Mucosa of gallbladder (tissue), 1 donor: ENCODE data around the gene UQCC2. TPM values are rescaled to one million over a fixed set of nuclear protein-coding genes. Genes with fewer than 3 reads are reported as not detected.

Experiments used
- DNase-seq: peaks from one replicate; pipeline ENCODE4 v3.0.0-alpha.2; 2020; ENCODE audit warnings: low spot score
- total RNA-seq: library from RNA; stranded (reverse); gene quantifications from one replicate; pipeline ENCODE4 v1.2.1, GENCODE V29; 2021
- donor health status: DM: no; HTN: no; CAD: no.

The UQCC2 gene
- total RNA-seq, 1 donor from 2014 or later = 44.3 TPM

- DNase-seq = no peak
Observed at GRCh38 chr6:33676416-33677142, 34.9 kb downstream of the UQCC2 start.

- DNase-seq = no peak
Observed at GRCh38 chr6:33675968-33676367, 35.5 kb downstream of the UQCC2 start.

- no peak for DNase-seq
Observed at GRCh38 chr6:33673851-33674250, 37.6 kb downstream of the UQCC2 start.

- peak; percentile 65 for DNase-seq
Observed at GRCh38 chr6:33672808-33673207, 38.7 kb downstream of the UQCC2 start.

DNA sequence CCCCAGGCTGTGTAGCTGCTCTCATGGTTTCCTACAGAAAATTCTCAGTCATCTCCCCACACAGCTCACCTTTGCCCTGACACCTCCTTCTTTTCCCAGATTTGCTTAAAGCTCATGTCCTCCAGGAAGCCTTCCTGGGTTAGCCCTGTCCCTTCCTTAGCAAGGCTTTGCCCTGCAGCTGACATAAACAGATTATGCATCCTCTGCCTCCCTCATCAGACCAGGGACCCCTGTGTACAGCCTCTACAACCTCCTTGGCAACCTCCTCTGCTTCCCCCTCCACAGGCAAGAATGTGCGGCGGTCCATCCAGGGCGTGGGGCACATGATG is 39.8 kb downstream of the UQCC2 start:
- DNase-seq = no peak

DNA sequence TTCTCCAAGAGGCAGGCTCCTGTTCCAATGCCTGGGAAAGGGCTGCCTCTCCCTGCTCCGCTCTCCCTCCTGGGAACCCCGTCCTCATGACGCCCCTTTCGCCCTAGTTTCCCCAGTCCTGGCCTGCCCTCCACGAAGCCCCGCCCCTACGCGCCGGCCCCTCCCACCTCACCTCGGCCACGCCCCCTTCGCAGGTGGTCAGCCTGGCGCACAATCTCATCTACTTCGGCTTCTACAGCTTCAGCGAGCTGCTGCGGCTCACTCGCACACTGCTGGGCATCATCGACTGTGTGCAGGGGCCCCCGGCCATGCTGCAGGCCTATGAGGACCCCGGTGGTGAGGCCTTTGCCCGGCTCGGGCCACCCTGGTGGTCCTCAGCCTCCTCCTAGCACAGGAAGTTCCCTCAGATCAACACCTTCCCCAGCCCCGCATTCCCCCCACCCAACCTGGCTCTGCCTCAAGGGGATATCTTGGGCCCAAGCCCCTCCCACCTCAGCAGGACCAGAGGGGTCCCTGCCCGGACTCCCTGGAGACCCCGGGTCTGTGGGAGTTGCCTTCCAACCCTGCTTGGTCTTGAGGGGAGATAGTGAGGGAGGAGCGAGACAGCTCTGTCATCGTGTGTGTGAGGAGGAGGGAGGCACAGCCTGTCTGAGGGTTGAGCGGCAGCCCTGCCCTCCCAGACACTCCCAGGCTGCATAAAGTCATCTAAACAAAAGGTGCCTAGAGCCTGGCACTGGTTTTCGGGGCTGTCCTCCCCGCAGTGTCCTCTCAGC is 40.3 kb downstream of the UQCC2 start:
- no peak for DNase-seq

DNA sequence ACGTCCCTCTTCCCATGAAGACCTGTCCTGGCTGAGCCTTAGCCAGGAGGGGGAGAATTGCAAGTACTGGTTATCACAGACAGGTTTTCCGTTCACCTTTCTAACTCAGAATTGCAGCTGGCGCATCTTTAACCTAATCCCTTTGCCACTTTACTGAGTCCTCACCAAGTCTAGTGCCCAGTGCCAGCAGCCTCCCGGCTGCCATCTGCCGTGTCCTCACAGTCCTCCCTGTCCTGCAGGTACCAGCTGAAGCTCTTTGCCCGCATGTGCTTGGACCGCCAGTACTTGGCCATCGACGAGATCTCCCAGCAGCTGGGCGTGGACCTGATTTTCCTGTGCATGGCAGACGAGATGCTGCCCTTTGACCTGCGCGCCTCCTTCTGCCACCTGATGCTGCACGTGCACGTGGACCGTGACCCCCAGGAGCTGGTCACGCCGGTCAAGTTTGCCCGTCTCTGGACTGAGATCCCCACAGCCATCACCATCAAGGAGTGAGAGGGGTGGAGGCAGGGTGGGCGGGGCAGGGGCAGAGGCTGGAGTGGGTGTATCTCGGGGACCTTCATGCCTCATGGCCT is 41.3 kb downstream of the UQCC2 start:
- DNase-seq = no peak

- DNase-seq = peak; percentile 50
Observed at GRCh38 chr6:33668914-33669313, 42.6 kb downstream of the UQCC2 start.

DNA sequence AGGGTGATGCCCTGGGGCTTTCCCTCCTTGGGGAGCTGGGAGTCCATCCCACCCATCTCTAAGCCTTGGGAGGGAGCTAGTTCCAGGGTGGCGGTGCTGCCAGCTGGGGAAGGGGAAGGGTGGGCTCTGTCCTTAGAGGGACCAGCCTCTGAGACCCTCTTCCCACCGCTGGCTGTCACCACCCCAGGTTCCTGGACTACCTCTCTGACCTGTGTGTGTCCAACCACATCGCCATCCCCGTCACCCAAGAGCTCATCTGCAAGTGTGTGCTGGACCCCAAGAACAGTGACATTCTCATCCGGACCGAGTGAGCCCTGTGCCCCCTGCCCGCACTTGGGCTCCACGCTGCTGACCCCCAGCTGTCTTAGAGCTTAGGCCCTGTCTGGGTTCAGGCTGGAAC is 43.2 kb downstream of the UQCC2 start:
- no peak for DNase-seq

DNA sequence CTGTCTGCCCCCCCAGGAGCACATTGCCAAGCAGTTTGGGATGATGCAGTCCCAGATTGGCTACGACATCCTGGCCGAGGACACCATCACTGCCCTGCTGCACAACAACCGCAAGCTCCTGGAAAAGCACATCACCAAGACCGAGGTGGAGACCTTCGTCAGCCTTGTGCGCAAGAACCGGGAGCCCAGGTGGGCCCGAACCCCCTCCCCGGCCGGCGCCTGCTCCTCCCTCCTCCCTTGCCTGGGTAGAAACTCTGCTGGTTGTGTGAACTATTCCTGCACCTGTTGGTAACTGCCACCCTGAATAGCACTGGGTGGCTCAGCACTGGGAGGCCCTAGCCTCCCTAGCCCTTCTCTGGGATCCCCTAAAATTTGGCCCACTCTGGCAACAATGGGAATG is 43.7 kb downstream of the UQCC2 start:
- no peak for DNase-seq

DNA sequence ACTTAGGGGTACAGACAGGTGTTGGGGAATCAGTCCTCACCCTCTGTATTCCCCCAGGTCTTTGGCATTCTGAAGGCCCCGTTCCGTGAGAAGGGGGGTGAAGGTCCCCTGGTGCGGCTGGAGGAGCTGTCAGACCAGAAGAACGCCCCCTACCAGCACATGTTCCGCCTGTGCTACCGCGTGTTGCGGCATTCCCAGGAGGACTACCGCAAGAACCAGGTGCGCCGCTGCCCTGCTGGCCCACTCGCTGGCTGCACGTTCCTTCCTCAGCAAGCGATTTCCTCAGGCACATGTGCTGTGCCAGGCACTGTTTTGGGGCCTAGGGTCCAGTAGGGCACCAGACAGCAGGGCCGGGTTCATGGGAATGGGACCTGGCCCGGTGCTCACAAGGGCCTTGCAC is 44.4 kb downstream of the UQCC2 start:
- no peak for DNase-seq

DNA sequence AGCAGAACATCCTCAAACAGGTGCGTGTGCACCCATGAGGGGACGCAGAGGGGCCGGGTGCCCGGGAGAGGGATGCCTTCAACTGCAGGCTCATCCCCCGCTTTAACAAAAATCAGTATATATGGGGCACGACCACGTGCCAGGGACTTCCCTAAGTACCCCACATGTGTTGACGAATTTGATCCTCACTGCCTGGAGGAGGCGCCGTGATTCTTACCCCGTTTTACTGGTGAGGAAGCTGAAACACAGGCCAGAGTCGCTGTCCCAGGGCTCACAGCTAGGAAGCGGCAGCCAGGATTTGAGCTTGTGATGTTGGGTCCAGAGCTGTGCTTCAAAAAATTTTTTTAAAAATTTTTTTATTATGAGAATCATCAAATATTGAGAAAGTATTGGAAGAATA is 45.5 kb downstream of the UQCC2 start:
- no peak for DNase-seq

DNA sequence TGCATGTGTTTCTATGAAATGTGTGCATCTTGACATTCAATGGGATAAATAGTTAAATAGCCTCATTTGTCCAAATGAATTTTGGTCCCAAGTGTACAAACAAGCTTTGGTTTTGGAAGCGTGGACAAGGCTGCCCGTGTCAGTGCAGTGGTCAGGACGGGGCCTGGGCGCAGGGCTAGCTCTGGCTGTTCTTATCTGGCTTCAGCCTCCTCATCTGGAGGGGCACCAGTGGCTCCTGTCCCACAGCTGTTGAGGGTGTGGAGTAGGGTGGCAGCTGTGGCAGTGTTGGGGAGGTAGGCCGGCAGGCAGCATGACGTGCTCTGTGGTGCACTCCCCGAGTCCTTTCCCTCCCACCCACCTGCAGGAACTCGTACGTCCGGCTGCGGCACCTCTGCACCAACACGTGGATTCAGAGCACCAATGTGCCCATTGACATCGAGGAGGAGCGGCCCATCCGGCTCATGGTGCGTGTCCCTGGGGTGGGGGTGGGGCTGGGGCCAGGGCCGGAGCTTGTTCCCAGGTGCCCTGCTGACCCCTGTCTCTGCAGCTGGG is 46.9 kb downstream of the UQCC2 start:
- no peak for DNase-seq

DNA sequence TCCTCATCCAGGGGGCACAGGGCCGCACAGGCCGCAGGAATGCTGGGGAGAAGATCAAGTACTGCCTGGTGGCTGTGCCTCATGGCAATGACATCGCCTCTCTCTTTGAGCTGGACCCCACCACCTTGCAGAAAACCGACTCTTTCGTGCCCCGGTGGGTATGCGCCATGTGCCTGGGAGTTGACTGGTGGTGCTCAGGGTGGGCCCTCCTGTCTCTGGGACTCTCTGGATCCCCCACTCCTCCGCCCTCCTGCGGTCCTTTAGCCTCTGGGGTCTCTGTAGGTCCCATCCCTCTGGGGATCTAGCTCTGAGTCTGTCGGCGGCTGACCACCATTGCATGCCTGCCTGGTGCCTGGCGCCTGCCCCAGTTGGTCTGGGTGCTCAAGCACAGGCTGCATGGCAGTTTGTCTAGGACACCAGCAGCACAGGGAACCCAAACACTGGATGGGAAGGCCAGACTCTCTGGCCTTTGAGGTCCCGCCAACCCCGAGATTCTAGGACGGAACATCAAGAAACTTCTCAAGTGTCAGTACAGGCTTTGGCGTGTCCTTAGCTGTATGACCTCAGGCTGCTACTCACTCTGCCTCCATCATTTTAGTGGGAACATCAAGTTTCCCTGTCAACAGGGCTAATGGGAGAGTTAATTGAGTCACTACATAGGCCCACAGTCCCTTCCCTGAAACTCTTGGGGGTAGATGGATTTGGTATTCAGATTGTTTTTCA is 47.6 kb downstream of the UQCC2 start:
- DNase-seq = no peak

- no peak for DNase-seq
Observed at GRCh38 chr6:33663028-33663427, 48.5 kb downstream of the UQCC2 start.

DNA sequence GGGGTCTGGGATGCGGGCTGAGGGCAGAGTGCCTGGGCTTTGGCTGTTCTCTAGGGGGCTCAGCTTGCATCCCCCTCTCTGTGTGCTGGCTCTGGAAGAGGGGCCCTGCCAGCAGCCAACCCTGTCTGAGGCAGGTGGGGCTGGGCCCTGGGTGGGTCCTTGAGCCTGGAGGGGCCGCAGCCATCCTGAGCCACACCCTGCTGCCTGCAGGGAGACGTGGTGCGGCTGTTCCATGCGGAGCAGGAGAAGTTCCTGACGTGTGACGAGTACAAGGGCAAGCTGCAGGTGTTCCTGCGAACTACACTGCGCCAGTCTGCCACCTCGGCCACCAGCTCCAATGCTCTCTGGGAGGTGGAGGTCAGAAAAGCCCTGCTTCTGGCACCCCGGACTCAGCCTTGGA is 49.2 kb downstream of the UQCC2 start:
- no peak for DNase-seq

DNA sequence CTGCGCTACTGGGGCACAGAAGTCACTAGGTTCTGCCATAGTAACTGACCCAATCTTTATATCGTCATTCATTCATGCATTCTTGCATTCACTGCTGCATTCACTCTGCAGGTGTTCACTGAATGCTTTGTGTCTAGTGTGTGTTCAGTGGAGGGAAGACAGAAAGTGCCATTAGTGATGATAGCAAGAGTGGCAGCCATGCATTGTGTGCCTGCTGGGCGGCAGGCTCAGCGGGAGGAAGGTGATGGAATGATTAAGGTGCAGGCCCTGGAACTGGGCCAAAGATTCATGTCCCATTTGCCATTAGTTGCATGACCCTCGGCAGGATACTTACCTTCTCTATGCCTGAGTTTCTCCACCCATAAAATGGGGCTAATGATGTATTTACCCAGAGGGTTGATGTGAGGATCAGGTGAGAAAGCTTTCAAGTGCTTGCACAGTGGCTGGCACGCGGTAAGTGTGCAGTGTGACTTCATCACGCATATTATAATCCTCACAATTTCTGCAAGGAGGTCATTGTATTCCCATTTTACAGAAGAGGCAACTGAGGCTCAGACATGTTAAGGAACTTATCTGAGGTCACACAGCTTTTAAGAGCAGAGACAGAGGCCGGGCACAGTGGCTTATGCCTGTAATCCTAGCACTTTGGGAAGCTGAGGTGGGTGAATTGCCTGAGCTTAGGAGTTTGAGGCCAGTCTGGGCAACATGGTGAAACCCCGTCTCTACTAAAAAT is 50.2 kb downstream of the UQCC2 start:
- DNase-seq = no peak

DNA sequence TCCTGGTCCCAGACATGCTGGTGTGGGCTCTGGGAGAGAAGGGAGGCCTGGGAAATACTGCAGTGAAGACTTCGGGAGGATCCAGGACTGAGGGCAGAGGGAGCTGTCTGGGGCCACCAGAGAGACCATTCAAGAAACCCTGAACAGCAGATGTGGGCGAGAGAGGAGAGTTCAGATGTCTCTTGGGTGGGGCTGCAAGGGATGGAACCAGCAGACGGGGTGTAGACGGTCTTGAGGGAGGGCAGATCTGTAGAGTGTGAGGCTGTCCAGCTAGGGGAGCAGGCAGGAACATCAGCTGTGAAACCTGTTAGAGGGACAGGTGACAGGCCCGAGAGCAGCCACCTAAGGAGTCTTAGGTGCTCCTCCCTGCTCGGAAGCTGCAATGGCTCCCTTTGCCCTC is 51.5 kb downstream of the UQCC2 start:
- no peak for DNase-seq

GRCh38 chr6:33658982-33659689 is 52.4 kb downstream of the UQCC2 start:
- DNase-seq = no peak

GRCh38 chr6:33656844-33657243 is 54.7 kb downstream of the UQCC2 start:
- no peak for DNase-seq
